GM18502 (cell line): ENCODE data around the gene SCUBE2.
"Not testable (repeated sequence)": the region's sequence is repeated elsewhere in the genome, so short reads cannot be mapped to it uniquely, and the experiment has no call there.

Experiments used
- ATAC-seq: cut with Tn5 transposase; IDR thresholded peaks from one replicate; pipeline ENCODE4 v1.9.1; 2021; ENCODE audit warnings: mild to moderate bottlenecking; ENCODE audit not compliant: unreplicated experiment, poor library complexity

SCUBE2 gene

DNA sequence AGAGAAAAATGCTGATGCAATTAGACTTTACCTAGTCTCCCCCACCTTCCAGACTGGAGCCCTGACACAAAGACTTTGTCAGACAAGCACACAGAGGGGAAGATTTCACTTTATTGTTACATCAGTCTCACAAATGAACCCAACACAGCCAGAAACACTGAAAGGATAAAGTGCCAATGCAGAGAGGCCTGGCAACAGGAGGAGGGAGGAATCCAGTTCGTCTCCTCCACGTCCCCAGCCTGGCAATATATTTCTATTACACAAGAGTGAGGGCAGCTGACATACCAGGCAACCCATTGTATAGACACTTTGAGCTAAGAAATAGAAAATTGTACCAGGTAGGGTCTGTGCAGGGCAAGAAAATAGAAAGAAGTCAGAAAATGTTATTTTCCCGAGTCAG lies 110.9 kb downstream of the SCUBE2 start:
- ATAC-seq, result no peak

DNA sequence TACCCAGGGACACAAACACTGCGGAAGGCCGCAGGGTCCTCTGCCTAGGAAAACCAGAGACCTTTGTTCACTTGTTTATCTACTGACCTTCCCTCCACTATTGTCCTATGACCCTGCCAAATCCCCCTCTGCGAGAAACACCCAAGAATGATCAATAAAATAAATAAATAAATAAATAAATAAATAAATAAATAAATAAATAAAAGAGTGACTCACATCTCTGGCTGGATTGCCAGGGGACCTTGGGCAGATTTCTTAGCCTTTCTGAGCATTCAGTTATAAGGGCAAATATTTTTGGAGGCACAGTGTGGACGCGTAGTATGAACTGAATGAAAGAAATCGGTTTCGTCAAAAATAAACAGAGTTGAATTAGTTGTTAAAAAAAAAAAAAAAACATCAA lies 112.0 kb downstream of the SCUBE2 start:
- not testable (repeated sequence) for ATAC-seq

DNA sequence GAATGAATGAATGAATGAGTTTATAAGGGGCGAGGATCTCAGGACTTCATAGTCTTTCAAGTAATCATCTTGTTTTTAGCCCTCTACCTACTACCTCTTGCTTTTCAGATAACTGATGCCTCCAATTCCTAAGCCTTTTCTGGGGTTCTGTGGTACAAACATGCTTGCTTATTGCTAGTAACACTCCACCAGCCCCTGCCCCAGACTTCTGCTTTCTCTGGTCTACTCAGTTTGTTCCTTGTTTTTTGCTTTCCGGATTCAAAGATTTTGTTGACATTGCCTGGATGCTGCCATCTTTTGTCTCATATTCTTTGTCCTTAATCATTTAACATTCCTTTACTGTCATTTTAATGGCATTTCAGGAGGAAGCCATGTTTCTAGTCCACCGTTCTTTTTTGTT lies 118.3 kb downstream of the SCUBE2 start:
- no peak for ATAC-seq

DNA sequence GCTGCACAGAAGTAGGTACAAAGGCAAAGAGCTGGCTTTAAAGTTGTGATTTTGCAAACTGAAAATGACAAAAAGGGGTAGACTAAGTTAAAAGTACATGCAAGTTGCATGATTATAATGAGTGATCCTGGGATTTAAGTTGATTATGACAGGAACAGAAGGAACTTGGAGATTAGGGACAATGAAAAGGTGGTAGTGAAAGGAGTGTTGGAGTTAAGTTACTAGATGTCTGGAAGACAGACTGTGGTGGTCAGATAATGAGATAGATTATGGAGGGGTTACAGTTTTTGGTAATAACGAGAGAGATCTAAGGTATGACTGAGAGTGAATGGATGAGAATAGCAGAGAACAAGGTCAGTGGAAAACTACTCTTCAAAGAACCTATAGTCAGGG lies 119.5 kb downstream of the SCUBE2 start:
- ATAC-seq, result no peak

DNA sequence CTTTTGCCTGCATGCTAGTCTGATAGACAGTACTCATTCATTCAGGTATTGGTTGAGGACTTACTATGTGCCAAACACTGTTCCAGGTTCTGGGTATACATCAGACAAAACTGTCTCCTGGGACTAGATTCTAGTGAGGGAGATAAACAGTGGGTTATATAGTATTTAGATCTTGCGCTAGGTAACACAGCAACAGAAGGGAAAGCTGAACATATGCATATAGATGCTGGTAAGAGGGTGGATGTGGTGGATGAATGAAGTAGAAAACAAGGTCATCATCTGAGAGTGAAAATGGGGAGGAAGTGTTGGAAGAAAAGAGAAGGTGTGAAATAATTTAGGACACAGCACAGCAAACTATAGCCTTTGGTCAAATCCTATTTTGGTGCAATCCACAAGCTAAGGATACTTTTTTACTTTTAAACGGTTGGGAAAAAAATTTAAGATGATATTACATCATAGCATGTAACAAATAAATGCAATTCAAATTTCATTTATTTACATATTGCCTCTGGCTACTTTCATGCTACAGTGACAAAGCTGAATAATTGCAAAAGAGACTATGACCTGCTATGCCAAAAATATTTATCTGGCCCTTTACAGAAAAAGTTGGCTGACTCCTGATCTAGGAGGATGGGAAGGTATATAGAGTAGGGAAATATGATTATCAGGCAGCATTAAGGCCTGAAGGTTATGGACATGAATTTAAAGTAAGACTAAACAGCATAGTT lies 120.0 kb downstream of the SCUBE2 start:
- no peak for ATAC-seq
